ENCODE results near the gene SYCP2. TPM values are rescaled to one million over a fixed set of nuclear protein-coding genes. Genes with fewer than 3 reads are reported as not detected.
A peak's percentile ranks its signal among the peaks of the same experiment; 100 is the strongest.

SYCP2 gene
- polyA plus RNA-seq, 4 donors, result 0.51 to 3.0 (median 1.8) TPM

GRCh38 chr20:59819496-59820203 is 113.8 kb downstream of the SYCP2 start:
- WGBS, 3 donors, result 90 to 93% (median 91%) methylated on average over 19 to 20 of the region's 20 CpGs
- H3K9me3 ChIP-seq (ENCODE audit: control insufficient read depth in 2 of 2, insufficient read depth in 1 of 2, low read depth in 1 of 2, low read length in 1 of 2), result no peaks in the 10 kb centered on the region
- FAIRE-seq (no peak), DNase-seq (no peak)
- H3K4me3 ChIP-seq (ENCODE audit: low read depth in 1 of 3, low read length in 3 of 3), result no peak overlapping the region
- H3K27ac ChIP-seq (ENCODE audit: low read depth in 1 of 3, low read length in 2 of 3), result no peak overlapping the region
- no peaks in the 10 kb centered on the region for H3K36me3 ChIP-seq (ENCODE audit: control insufficient read depth in 3 of 3, insufficient read depth in 2 of 3, low read depth in 1 of 3, low read length in 3 of 3)
- peaks cover 0 to 1% (median 0%) of the 10 kb centered on the region in 3 donors for H3K4me1 ChIP-seq (ENCODE audit: control insufficient read depth in 3 of 3, insufficient read depth in 2 of 3, low read depth in 1 of 3, low read length in 2 of 3)
- no peaks in the 10 kb centered on the region for H3K27me3 ChIP-seq (ENCODE audit: control insufficient read depth in 3 of 3, insufficient read depth in 3 of 3, low read length in 3 of 3)

- Histone ChIP-seq H3K4me1 (ENCODE audit: control insufficient read depth in 3 of 3, insufficient read depth in 2 of 3, low read depth in 1 of 3, low read length in 2 of 3) (no peaks in the 10 kb centered on the region), H3K27ac (ENCODE audit: low read depth in 1 of 3, low read length in 2 of 3) (no peak overlapping the region), H3K9me3 (ENCODE audit: control insufficient read depth in 2 of 2, insufficient read depth in 1 of 2, low read depth in 1 of 2, low read length in 1 of 2) (no peaks in the 10 kb centered on the region), H3K36me3 (ENCODE audit: control insufficient read depth in 3 of 3, insufficient read depth in 2 of 3, low read depth in 1 of 3, low read length in 3 of 3) (no peaks in the 10 kb centered on the region), H3K4me3 (ENCODE audit: low read depth in 1 of 3, low read length in 3 of 3) (no peak overlapping the region), H3K27me3 (ENCODE audit: control insufficient read depth in 3 of 3, insufficient read depth in 3 of 3, low read length in 3 of 3) (no peaks in the 10 kb centered on the region)
- 86 to 89% (median 89%) methylated on average over 10 of the region's 10 CpGs for WGBS, 3 donors
- DNase-seq (no peak), FAIRE-seq (no peak)
Observed at GRCh38 chr20:59818911-59819310, 114.5 kb downstream of the SYCP2 start.

- DNase-seq (no peak), FAIRE-seq (no peak)
- 82 to 85% (median 83%) methylated on average over 14 of the region's 14 CpGs for WGBS, 3 donors
- Histone ChIP-seq H3K4me1 (ENCODE audit: control insufficient read depth in 3 of 3, insufficient read depth in 2 of 3, low read depth in 1 of 3, low read length in 2 of 3) (no peaks in the 10 kb centered on the region), H3K9me3 (ENCODE audit: control insufficient read depth in 2 of 2, insufficient read depth in 1 of 2, low read depth in 1 of 2, low read length in 1 of 2) (no peaks in the 10 kb centered on the region), H3K27me3 (ENCODE audit: control insufficient read depth in 3 of 3, insufficient read depth in 3 of 3, low read length in 3 of 3) (no peaks in the 10 kb centered on the region), H3K27ac (ENCODE audit: low read depth in 1 of 3, low read length in 2 of 3) (no peak overlapping the region), H3K4me3 (ENCODE audit: low read depth in 1 of 3, low read length in 3 of 3) (no peak overlapping the region), H3K36me3 (ENCODE audit: control insufficient read depth in 3 of 3, insufficient read depth in 2 of 3, low read depth in 1 of 3, low read length in 3 of 3) (no peaks in the 10 kb centered on the region)
Observed at GRCh38 chr20:59817846-59818615, 115.4 kb downstream of the SYCP2 start.

- no peak for FAIRE-seq
- no peak for DNase-seq
Observed at GRCh38 chr20:59817406-59817805, 116.0 kb downstream of the SYCP2 start.

GRCh38 chr20:59816146-59816738 is 117.2 kb downstream of the SYCP2 start:
- H3K27me3 ChIP-seq (ENCODE audit: control insufficient read depth in 3 of 3, insufficient read depth in 3 of 3, low read length in 3 of 3), result no peaks in the 10 kb centered on the region
- no peak for FAIRE-seq
- H3K36me3 ChIP-seq (ENCODE audit: control insufficient read depth in 3 of 3, insufficient read depth in 2 of 3, low read depth in 1 of 3, low read length in 3 of 3), result no peaks in the 10 kb centered on the region
- H3K4me3 ChIP-seq (ENCODE audit: low read depth in 1 of 3, low read length in 3 of 3), result no peak overlapping the region
- peak; percentile 46 to 78 for DNase-seq
- no peak overlapping the region for H3K27ac ChIP-seq (ENCODE audit: low read depth in 1 of 3, low read length in 2 of 3)
- WGBS, 3 donors, result 58 to 73% (median 68%) methylated on average over 4 of the region's 4 CpGs
- H3K4me1 ChIP-seq (ENCODE audit: control insufficient read depth in 3 of 3, insufficient read depth in 2 of 3, low read depth in 1 of 3, low read length in 2 of 3), result no peaks in the 10 kb centered on the region
- no peaks in the 10 kb centered on the region for H3K9me3 ChIP-seq (ENCODE audit: control insufficient read depth in 2 of 2, insufficient read depth in 1 of 2, low read depth in 1 of 2, low read length in 1 of 2)

More at GRCh38 chr20:59817406-59817805, 116.0 kb downstream of the SYCP2 start:
- Histone ChIP-seq H3K36me3 (ENCODE audit: control insufficient read depth in 3 of 3, insufficient read depth in 2 of 3, low read depth in 1 of 3, low read length in 3 of 3) (no peaks in the 10 kb centered on the region), H3K9me3 (ENCODE audit: control insufficient read depth in 2 of 2, insufficient read depth in 1 of 2, low read depth in 1 of 2, low read length in 1 of 2) (no peaks in the 10 kb centered on the region), H3K4me3 (ENCODE audit: low read depth in 1 of 3, low read length in 3 of 3) (no peak overlapping the region), H3K27ac (ENCODE audit: low read depth in 1 of 3, low read length in 2 of 3) (no peak overlapping the region), H3K27me3 (ENCODE audit: control insufficient read depth in 3 of 3, insufficient read depth in 3 of 3, low read length in 3 of 3) (no peaks in the 10 kb centered on the region), H3K4me1 (ENCODE audit: control insufficient read depth in 3 of 3, insufficient read depth in 2 of 3, low read depth in 1 of 3, low read length in 2 of 3) (no peaks in the 10 kb centered on the region)
- WGBS, 3 donors, result 84 to 86% (median 84%) methylated on average over 4 of the region's 4 CpGs

GRCh38 chr20:59814840-59815340 is 118.5 kb downstream of the SYCP2 start:
- WGBS, 3 donors, result 76 to 86% (median 77%) methylated on average over 8 of the region's 8 CpGs
- no peak for DNase-seq
- Histone ChIP-seq H3K4me3 (ENCODE audit: low read depth in 1 of 3, low read length in 3 of 3) (no peak overlapping the region), H3K9me3 (ENCODE audit: control insufficient read depth in 2 of 2, insufficient read depth in 1 of 2, low read depth in 1 of 2, low read length in 1 of 2) (no peaks in the 10 kb centered on the region), H3K27ac (ENCODE audit: low read depth in 1 of 3, low read length in 2 of 3) (no peak overlapping the region), H3K36me3 (ENCODE audit: control insufficient read depth in 3 of 3, insufficient read depth in 2 of 3, low read depth in 1 of 3, low read length in 3 of 3) (no peaks in the 10 kb centered on the region), H3K4me1 (ENCODE audit: control insufficient read depth in 3 of 3, insufficient read depth in 2 of 3, low read depth in 1 of 3, low read length in 2 of 3) (no peaks in the 10 kb centered on the region), H3K27me3 (ENCODE audit: control insufficient read depth in 3 of 3, insufficient read depth in 3 of 3, low read length in 3 of 3) (no peaks in the 10 kb centered on the region)
- FAIRE-seq, result no peak

GRCh38 chr20:59813948-59814839 is 119.2 kb downstream of the SYCP2 start:
- Histone ChIP-seq H3K27me3 (ENCODE audit: control insufficient read depth in 3 of 3, insufficient read depth in 3 of 3, low read length in 3 of 3) (no peaks in the 10 kb centered on the region), H3K36me3 (ENCODE audit: control insufficient read depth in 3 of 3, insufficient read depth in 2 of 3, low read depth in 1 of 3, low read length in 3 of 3) (no peaks in the 10 kb centered on the region), H3K27ac (ENCODE audit: low read depth in 1 of 3, low read length in 2 of 3) (no peak overlapping the region), H3K9me3 (ENCODE audit: control insufficient read depth in 2 of 2, insufficient read depth in 1 of 2, low read depth in 1 of 2, low read length in 1 of 2) (no peaks in the 10 kb centered on the region), H3K4me3 (ENCODE audit: low read depth in 1 of 3, low read length in 3 of 3) (no peak overlapping the region), H3K4me1 (ENCODE audit: control insufficient read depth in 3 of 3, insufficient read depth in 2 of 3, low read depth in 1 of 3, low read length in 2 of 3) (no peaks in the 10 kb centered on the region)
- DNase-seq (no peak), FAIRE-seq (no peak)
- WGBS, 3 donors, result 78 to 83% (median 81%) methylated on average over 21 of the region's 21 CpGs
